ENCODE measurements around the gene HOOK1. TPM values are rescaled to one million over a fixed set of nuclear protein-coding genes. Genes with fewer than 3 reads are reported as not detected.

HOOK1 gene
- total and polyA plus RNA-seq, 2 of the 13 experiments (the other 11 are each of a cell fraction or from before 2014, with no cell fraction given), result 11.3 to 24.2 TPM

DNA sequence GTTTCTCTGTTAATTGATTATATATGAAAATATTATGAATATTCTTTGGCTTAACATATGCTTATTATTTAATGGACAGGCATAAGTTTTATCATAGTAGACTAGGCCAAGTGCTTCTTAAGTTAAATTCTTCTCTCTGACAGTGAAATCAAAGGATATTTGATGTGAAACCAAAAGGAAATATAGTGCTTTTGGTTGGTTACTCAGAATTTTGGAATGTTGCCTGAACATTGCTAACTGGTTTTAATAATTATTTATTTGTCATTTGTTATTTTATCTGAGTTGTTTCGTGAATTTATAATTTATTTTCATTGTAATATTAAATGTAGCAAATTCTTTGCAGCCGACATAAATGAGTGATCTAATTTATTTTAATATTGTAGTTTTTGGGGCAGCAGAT, 18.3 kb downstream of the HOOK1 start:
- DNase-seq (ENCODE audit: low spot score) (no peak), ATAC-seq (no peak), FAIRE-seq (no peak)
- no peaks in the 10 kb centered on the region for H4K20me1 ChIP-seq (ENCODE audit: insufficient read depth, low read length)
- H3K27ac ChIP-seq (ENCODE audit: extremely low read length, insufficient read depth, low read length), result no peak overlapping the region
- no peak overlapping the region for H3K4me3 ChIP-seq (replicated peaks in 1 of 3; ENCODE audit: insufficient read depth in 1 of 3, low read depth in 2 of 3, low read length in 3 of 3)
- H3K9me3 ChIP-seq (ENCODE audit: low read length), result no peaks in the 10 kb centered on the region
- H3K4me2 ChIP-seq (ENCODE audit: low read depth, low read length), result no peak overlapping the region
- ChIA-PET POLR2A (no interaction called here), CTCF (ENCODE audit: low intra/inter-chr PET ratio, low total read pairs) (no interaction called here)
- WGBS (ENCODE audit: low lambda C conversion rate), result 94% methylated on average over 2 of the region's 2 CpGs
- TF ChIP-seq CREM (IDR thresholded peaks at IDR 0.05) (no peak), CREM (CRISPR knock-in tag; IDR thresholded peaks at IDR 0.05) (no peak), ZNF724P (CRISPR knock-in tag; IDR thresholded peaks at IDR 0.05; ENCODE audit: borderline replicate concordance) (no peak), SIX4 (CRISPR knock-in tag; IDR thresholded peaks at IDR 0.05) (no peak), ZBTB42 (CRISPR knock-in tag; IDR thresholded peaks at IDR 0.05) (no peak), ZNF263 (CRISPR knock-in tag; IDR thresholded peaks at IDR 0.05) (no peak), ZNF530 (CRISPR knock-in tag; IDR thresholded peaks at IDR 0.05; ENCODE audit: low read depth) (no peak), ZNF772 (CRISPR knock-in tag; IDR thresholded peaks at IDR 0.05) (no peak), ZNF652 (CRISPR knock-in tag; IDR thresholded peaks at IDR 0.05; ENCODE audit: borderline replicate concordance, low read depth) (no peak)
- TF ChIP-seq, protein P1, sequence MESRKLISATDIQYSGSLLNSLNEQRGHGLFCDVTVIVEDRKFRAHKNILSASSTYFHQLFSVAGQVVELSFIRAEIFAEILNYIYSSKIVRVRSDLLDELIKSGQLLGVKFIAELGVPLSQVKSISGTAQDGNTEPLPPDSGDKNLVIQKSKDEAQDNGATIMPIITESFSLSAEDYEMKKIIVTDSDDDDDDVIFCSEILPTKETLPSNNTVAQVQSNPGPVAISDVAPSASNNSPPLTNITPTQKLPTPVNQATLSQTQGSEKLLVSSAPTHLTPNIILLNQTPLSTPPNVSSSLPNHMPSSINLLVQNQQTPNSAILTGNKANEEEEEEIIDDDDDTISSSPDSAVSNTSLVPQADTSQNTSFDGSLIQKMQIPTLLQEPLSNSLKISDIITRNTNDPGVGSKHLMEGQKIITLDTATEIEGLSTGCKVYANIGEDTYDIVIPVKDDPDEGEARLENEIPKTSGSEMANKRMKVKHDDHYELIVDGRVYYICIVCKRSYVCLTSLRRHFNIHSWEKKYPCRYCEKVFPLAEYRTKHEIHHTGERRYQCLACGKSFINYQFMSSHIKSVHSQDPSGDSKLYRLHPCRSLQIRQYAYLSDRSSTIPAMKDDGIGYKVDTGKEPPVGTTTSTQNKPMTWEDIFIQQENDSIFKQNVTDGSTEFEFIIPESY (CRISPR knock-in tag; IDR thresholded peaks at IDR 0.05), result no peak
- TF ChIP-seq, protein P2, sequence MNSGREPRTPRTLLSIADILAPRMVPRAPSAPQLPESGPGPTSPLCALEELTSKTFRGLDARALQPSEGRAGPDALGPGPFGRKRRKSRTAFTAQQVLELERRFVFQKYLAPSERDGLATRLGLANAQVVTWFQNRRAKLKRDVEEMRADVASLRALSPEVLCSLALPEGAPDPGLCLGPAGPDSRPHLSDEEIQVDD (CRISPR knock-in tag; IDR thresholded peaks at IDR 0.05; ENCODE audit: borderline replicate concordance), result no peak
- H3K36me3 ChIP-seq (replicated peaks in 1 of 2; ENCODE audit: control insufficient read depth in 1 of 2, insufficient read depth in 2 of 2, low read length in 2 of 2), result peaks cover 6 to 39% of the 10 kb centered on the region in 2 experiments; a peak in 4 of 5 replicates
- intact Hi-C loops (cut with micrococcal nuclease; ENCODE audit: unreplicated experiment), result loop anchor here (2.0 kb wide), 1 partner anchor 16 kb away; no protein-coding TSS in a partner anchor
- no peaks in the 10 kb centered on the region for H3K4me1 ChIP-seq (ENCODE audit: insufficient read depth, low read length)
- no TSS peak for BruUV-seq (replicated peaks)
- H3K9ac ChIP-seq (ENCODE audit: insufficient read depth, low read depth, low read length), result no peak overlapping the region
- no peaks in the 10 kb centered on the region; a peak in 1 of 5 replicates for H3K27me3 ChIP-seq (ENCODE audit: control insufficient read depth in 1 of 2, insufficient read depth in 2 of 2, low read length in 2 of 2)
- H3K79me2 ChIP-seq (ENCODE audit: insufficient read depth, low read length), result no peaks in the 10 kb centered on the region
- in situ Hi-C loops (cut with HindIII; ENCODE audit: extremely low pct_ligation_motif_present, low pct_unique_long_range_greater_than_20kb), result no loop called here
- H2AFZ ChIP-seq (ENCODE audit: low read length), result no peak overlapping the region

Measured in HepG2 (cell line).